Uterus (tissue), 4 donors: ENCODE data around the gene GADD45A. TPM values are rescaled to one million over a fixed set of nuclear protein-coding genes. Genes with fewer than 3 reads are reported as not detected.

Source experiments
- DNase-seq, 2 donors: peaks; one replicate each; pipeline ENCODE4 v3.0.0-alpha.2; 2019 to 2020
- H3K27ac ChIP-seq, 2 donors: fragments of 200-600 bp; sonication (generic); 1 replicate in 1 of 2; 2 replicates in 1 of 2; pipeline ENCODE4 v1.5.1; 2016 to 2018
- H3K27me3 ChIP-seq, 2 donors: fragments of 200-600 bp; sonication (generic); one replicate each; pipeline ENCODE4 v1.5.1; 2018 to 2019; ENCODE audit warnings: control low read depth in 1 of 2
- H3K36me3 ChIP-seq, 2 donors: fragments of 200-600 bp; sonication (generic); one replicate each; pipeline ENCODE4 v1.5.1; 2019; ENCODE audit warnings: control low read depth in 1 of 2
- H3K4me1 ChIP-seq, 2 donors: fragments of 200-600 bp; sonication (generic); one replicate each; pipeline ENCODE4 v1.5.1; 2018 to 2019; ENCODE audit warnings: control low read depth in 1 of 2
- H3K4me3 ChIP-seq, 2 donors: fragments of 200-600 bp; sonication (generic); 1 replicate in 1 of 2; 2 replicates in 1 of 2; pipeline ENCODE4 v1.5.1; 2018 to 2019; ENCODE audit warnings: mild to moderate bottlenecking in 1 of 2
- H3K9me3 ChIP-seq, 2 donors: fragments of 200-600 bp; sonication (generic); one replicate each; pipeline ENCODE4 v1.5.1; 2019; ENCODE audit warnings: control low read depth in 1 of 2
- CTCF ChIP-seq, 4 experiments: fragments of 200-600 bp in 2 of 4; fragments of 450-650 bp in 2 of 4; sonication (generic) in 2 of 4; IDR thresholded peaks; one replicate each; pipeline ENCODE4 v1.5.1; 2016 to 2019; ENCODE audit warnings: antibody characterized with exemption in 4 of 4, mild to moderate bottlenecking in 2 of 4, moderate library complexity in 1 of 4
- POLR2A ChIP-seq, 2 donors: fragments of 450-650 bp; IDR thresholded peaks; one replicate each; pipeline ENCODE4 v1.6.1; 2016; ENCODE audit warnings: antibody characterized with exemption in 2 of 2, mild to moderate bottlenecking in 1 of 2, moderate library complexity in 1 of 2
- intact Hi-C: fragments of 100-400 bp; cut with DNase I; formaldehyde crosslinking; loops from one replicate; pipeline ENCODE4 v1.15.1; 2023; ENCODE audit warnings: low total_unique reads
- total RNA-seq, 4 donors: library from RNA; depleted of rRNA in 3 of 4; stranded (reverse); fragments of >200 nt in 3 of 4; gene quantifications; one replicate each; pipeline versions ENCODE4 v1.1.0 to v1.2.4, GENCODE V29; 2014 to 2023
- donor health status: DM: yes; HTN: yes; CAD: no.

The GADD45A gene
- total RNA-seq, 4 donors from 2014 or later = 11.1 to 35.6 (median 20.3) TPM

- H3K4me1 ChIP-seq = no peaks in the 10 kb centered on the region
- H3K9me3 ChIP-seq = no peaks in the 10 kb centered on the region
- no peaks in the 10 kb centered on the region for H3K27me3 ChIP-seq
- TF ChIP-seq CTCF (IDR thresholded peaks at IDR 0.05) = no peak
- TF ChIP-seq POLR2A (IDR thresholded peaks at IDR 0.05) = no peak
- no peak for DNase-seq
- no peaks in the 10 kb centered on the region for H3K36me3 ChIP-seq
- H3K27ac ChIP-seq = no peak overlapping the region
- intact Hi-C loops = no loop called here
- no peak overlapping the region for H3K4me3 ChIP-seq
These were observed 11.0 kb downstream of the GADD45A start for GRCh38 chr1:67695963-67696362.

GRCh38 chr1:67696708-67697107 is 11.7 kb downstream of the GADD45A start:
- no peaks in the 10 kb centered on the region for H3K9me3 ChIP-seq
- no peak overlapping the region for H3K27ac ChIP-seq
- H3K27me3 ChIP-seq = no peaks in the 10 kb centered on the region
- DNase-seq = no peak
- intact Hi-C loops = no loop called here
- H3K4me1 ChIP-seq = no peaks in the 10 kb centered on the region
- H3K36me3 ChIP-seq = no peaks in the 10 kb centered on the region
- TF ChIP-seq POLR2A (IDR thresholded peaks at IDR 0.05) (no peak), CTCF (IDR thresholded peaks at IDR 0.05) (no peak)
- H3K4me3 ChIP-seq = no peak overlapping the region

DNA sequence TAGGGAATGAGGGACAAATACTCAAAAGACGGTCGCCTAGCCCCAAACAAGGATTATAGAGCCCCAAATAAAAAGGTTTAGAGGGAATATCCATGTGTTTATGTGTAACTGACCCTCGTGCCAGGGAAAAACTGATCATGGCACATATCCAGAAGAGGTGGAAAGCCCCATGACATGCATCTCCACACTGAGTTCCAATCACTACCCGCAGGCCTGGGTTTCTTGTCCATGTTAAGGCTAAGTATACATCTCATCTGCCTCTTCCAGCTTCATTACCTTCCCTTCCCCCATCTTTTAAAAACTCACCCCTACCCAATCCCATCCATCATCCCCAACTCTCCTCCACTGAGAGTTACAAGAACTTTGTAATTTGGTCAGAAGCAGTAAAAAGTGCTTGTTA is 15.2 kb downstream of the GADD45A start:
- H3K36me3 ChIP-seq = no peaks in the 10 kb centered on the region
- no peak overlapping the region for H3K4me3 ChIP-seq
- DNase-seq = no peak
- H3K27me3 ChIP-seq = no peaks in the 10 kb centered on the region
- intact Hi-C loops = no loop called here
- H3K4me1 ChIP-seq = no peaks in the 10 kb centered on the region
- H3K9me3 ChIP-seq = no peaks in the 10 kb centered on the region
- TF ChIP-seq POLR2A (IDR thresholded peaks at IDR 0.05) (no peak), CTCF (IDR thresholded peaks at IDR 0.05) (no peak)
- H3K27ac ChIP-seq = peak overlapping the region in 1 of 2 donors; percentile 21

GRCh38 chr1:67700692-67701410 is 15.8 kb downstream of the GADD45A start:
- no peaks in the 10 kb centered on the region for H3K4me1 ChIP-seq
- TF ChIP-seq POLR2A (IDR thresholded peaks at IDR 0.05) (no peak), CTCF (IDR thresholded peaks at IDR 0.05) (peak in 2 of 4 experiments; percentile 9 to 20)
- H3K27ac ChIP-seq = peak overlapping the region in 1 of 2 donors; percentile 21

GRCh38 chr1:67701876-67702275 is 16.9 kb downstream of the GADD45A start:
- H3K36me3 ChIP-seq = no peaks in the 10 kb centered on the region
- no peak overlapping the region for H3K4me3 ChIP-seq
- DNase-seq = no peak
- TF ChIP-seq POLR2A (IDR thresholded peaks at IDR 0.05) (no peak), CTCF (IDR thresholded peaks at IDR 0.05) (no peak)
- H3K27ac ChIP-seq = no peak overlapping the region
- intact Hi-C loops = no loop called here
- H3K27me3 ChIP-seq = no peaks in the 10 kb centered on the region
- H3K9me3 ChIP-seq = no peaks in the 10 kb centered on the region
- H3K4me1 ChIP-seq = no peaks in the 10 kb centered on the region

More at GRCh38 chr1:67700692-67701410, 15.8 kb downstream of the GADD45A start:
- intact Hi-C loops = no loop called here
- Histone ChIP-seq H3K4me3 (no peak overlapping the region), H3K27me3 (no peaks in the 10 kb centered on the region), H3K36me3 (no peaks in the 10 kb centered on the region), H3K9me3 (no peaks in the 10 kb centered on the region)
- peak in 1 of 2 donors; percentile 36 for DNase-seq
